ENCODE measurements around the gene ERFL. TPM values are rescaled to one million over a fixed set of nuclear protein-coding genes. Genes with fewer than 3 reads are reported as not detected.

ERFL gene
- total RNA-seq, 4 donors from 2014 or later = 0.22 TPM; not detected in 3

DNA sequence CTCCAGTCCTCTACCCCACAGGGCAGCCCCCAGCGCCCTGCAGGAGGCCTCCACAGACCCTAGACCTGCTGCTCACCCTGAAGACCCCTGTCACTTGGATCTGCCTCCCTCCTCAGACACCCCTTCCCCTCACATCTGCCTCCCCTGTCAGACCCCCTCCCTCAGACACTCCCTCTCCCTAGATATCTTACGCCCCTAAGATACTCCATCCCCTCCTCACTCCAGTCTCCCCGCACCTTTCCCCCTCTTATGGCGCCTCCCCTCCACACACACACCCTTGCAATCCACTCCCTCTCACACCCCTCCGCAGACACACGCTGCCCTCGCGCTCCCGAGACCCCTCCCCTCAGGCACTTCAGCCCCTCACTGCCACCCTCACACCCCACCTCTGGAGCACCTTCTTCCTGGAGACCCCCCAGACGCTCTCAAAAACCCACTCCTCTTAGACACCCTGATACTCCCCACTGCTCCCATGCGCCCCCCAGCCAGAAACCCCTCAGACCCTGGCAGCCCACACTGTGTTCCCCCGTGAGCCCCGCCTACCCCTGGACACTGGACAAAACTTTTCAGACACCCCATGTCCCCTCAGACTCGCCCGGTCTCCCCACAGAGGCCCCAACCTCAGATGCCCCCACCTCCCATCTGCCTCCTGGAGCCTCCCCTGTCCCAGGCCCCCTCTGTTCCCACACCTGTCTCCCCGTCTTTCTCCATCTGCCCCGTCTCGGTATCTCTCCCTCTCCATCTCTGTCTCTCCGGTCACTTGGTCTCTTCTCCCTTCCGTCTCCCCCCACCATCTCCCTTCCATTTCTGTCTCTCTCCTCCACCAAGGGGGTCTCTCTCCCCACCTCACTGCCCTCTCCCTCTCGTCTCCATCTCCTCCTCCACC, 14.5 kb downstream of the ERFL start:
- no peak for TF ChIP-seq CTCF (IDR thresholded peaks at IDR 0.05; ENCODE audit: low read depth)

DNA sequence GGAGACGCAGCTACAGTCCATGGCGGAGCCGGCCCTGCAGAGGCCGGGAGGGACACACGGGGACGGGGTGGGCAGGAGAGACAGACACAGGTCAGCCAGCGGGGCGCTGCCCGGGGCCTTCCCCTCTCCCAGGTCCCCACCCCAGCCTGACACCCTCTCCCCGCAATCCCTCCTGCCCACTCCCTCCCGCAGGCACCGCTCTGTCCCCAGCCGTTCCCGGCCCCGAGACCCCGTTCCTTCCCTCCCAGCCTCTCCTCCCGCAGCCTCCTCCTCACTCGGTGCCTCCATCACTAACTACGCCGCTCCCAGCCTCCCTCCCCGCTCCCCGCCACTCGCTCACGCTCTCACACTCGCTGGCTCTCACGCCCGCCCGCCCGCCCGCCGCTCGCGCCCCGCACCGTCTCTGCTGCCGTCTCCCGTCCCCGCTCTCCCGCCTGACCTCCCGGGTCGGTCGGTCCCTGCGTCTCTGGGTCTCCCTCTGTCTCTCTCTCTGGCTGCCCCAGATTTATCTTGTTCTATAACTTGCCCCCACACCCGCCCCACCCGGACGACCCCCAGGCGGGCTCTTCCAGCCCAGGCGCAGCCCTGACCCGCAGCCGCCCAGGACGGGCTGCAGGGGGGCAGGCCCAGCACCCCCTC, 15.2 kb downstream of the ERFL start:
- no peak for TF ChIP-seq CTCF (IDR thresholded peaks at IDR 0.05; ENCODE audit: low read depth)

GRCh38 chr19:41911889-41912731, 16.1 kb downstream of the ERFL start:
- TF ChIP-seq CTCF (IDR thresholded peaks at IDR 0.05; ENCODE audit: low read depth) = no peak

DNA sequence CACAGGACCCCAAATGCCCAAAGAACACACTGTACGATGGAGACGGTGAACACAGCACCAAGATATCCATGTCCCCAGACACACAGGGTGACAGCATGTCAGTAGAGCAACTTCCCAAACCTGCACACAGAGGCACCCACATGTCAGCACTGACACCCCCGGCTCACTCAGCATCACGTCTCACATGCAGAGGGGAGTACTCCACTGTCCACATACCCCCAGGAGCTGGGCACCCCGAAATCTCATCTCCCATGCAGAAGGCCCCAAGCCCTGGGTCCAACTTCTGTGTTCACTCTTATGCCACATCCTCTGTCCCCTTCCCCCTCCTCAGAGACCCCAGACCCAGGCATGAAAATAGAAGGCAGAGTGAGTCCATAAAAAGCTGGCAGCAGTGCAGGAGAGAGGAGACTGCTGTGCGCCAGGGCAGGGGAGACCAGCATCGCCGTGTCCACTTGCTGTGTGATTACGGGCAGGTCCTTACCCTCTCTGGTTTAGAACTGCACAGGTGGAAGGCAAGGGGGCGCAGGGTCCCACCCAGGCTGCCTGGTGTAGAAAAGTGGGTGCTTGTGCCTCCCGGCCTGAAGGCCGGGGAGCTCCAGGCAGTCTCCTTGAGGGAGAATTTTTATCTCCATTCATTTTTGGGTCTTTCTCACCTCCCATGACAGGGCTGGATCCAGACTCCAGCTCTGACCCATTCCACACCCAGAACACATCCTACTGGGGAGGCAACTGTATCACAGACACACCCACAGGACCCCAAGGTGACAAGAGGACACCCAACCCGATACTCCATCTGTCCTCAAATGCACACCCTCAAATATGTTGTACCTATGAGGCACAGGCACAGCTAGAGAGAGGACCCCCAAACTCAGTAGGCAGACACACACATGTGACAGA, 17.0 kb downstream of the ERFL start:
- TF ChIP-seq CTCF (IDR thresholded peaks at IDR 0.05; ENCODE audit: low read depth) = no peak

GRCh38 chr19:41910240-41910991, 17.8 kb downstream of the ERFL start:
- no peak for TF ChIP-seq CTCF (IDR thresholded peaks at IDR 0.05; ENCODE audit: low read depth)

- no peak for TF ChIP-seq CTCF (IDR thresholded peaks at IDR 0.05; ENCODE audit: low read depth)
These were observed 18.5 kb downstream of the ERFL start for GRCh38 chr19:41909706-41910105.

All from subcutaneous adipose tissue (tissue), 4 donors.